SJCRH30 (cell line): ENCODE data around the gene SLC24A1. TPM values are rescaled to one million over a fixed set of nuclear protein-coding genes. Genes with fewer than 3 reads are reported as not detected.

ENCODE experiments used
- total RNA-seq: library from RNA; depleted of rRNA; stranded (reverse); fragments of >200 nt; shearing (Covaris generic); gene quantifications from 2 replicates; pipeline ENCODE4 v1.2.3, GENCODE V29; 2014; rRNA removed

SLC24A1 gene
- total RNA-seq, 1 experiment from 2014 or later, result 4.4 TPM

Other genes starting within 250 kb of the SLC24A1 start
- 6.6 and 8.7 TPM in 2 replicates for gene IGDCC3, start 243.9 kb upstream of the SLC24A1 start, total RNA-seq
- gene IGDCC4, start 199.0 kb upstream of the SLC24A1 start, total RNA-seq, result 7.3 and 8.6 TPM in 2 replicates
- gene DPP8, start 104.2 kb upstream of the SLC24A1 start, total RNA-seq, result 30.7 and 34.7 TPM in 2 replicates
- 183 and 186 TPM in 2 replicates for gene HACD3, start 91.5 kb upstream of the SLC24A1 start, total RNA-seq
- 41.9 and 47.6 TPM in 2 replicates for gene INTS14, start 10.8 kb upstream of the SLC24A1 start, total RNA-seq
- 21.1 and 26.4 TPM in 2 replicates for gene DENND4A, start 170.4 kb downstream of the SLC24A1 start, total RNA-seq
- gene RAB11A, start 247.6 kb downstream of the SLC24A1 start, total RNA-seq, result 257 and 269 TPM in 2 replicates